IMR-90 (cell line): Measurements from ENCODE around the gene C1QL2. TPM values are rescaled to one million over a fixed set of nuclear protein-coding genes. Genes with fewer than 3 reads are reported as not detected.

Experiments
- ATAC-seq: fragments of 200-7000 bp; cut with Tn5 transposase; 2 replicates; pipeline ENCODE4 v1.9.1; 2020; ENCODE audit warnings: low read depth, mild to moderate bottlenecking, moderate library complexity
- BruUV-seq: library from RNA; stranded (reverse); fragments of 400-500 nt; replicated peaks from 2 replicates; lab custom pipeline; 2021; lab: Mats Ljungman, UMichigan
- CTCF ChIA-PET: fragments of 300-600 bp; formaldehyde crosslinking; extraction: SDS; loops from one replicate; lab custom pipeline; 2021; ENCODE audit warnings: antibody characterized with exemption; lab: Yijun Ruan, JAX
- POLR2A ChIA-PET: fragments of 300-600 bp; sonication (Branson Sonifier 250); formaldehyde crosslinking; loops from one replicate; lab custom pipeline; 2022; ENCODE audit warnings: antibody characterized with exemption; ENCODE audit not compliant: unreplicated experiment; lab: Charles Lee
- DNase-seq: peaks from one replicate; pipeline ENCODE4 v3.0.0; 2013
- H2AFZ ChIP-seq: replicated peaks from 2 replicates; pipeline ENCODE3; 2013; ENCODE audit warnings: low read length, mild to moderate bottlenecking; ENCODE audit not compliant: poor library complexity
- H2AK5ac ChIP-seq: 2 replicates; pipeline ENCODE4 v1.6.1; 2013; ENCODE audit warnings: low read depth, low read length, inconsistent platforms
- H2AK9ac ChIP-seq: replicated peaks from 2 replicates; pipeline ENCODE3; 2013; ENCODE audit warnings: mild to moderate bottlenecking, low read depth, low read length, moderate library complexity; ENCODE audit not compliant: poor library complexity
- H2BK120ac ChIP-seq: 2 replicates; pipeline ENCODE4 v1.6.1; 2013; ENCODE audit warnings: low read depth, low read length, inconsistent platforms
- H2BK15ac ChIP-seq: 3 replicates; pipeline ENCODE4 v1.6.1; 2013; ENCODE audit warnings: low read depth, low read length, inconsistent platforms
- H2BK20ac ChIP-seq: 2 replicates; pipeline ENCODE4 v1.6.1; 2013; ENCODE audit warnings: low read depth, mild to moderate bottlenecking, inconsistent platforms, low read length, moderate library complexity
- H2BK5ac ChIP-seq: 2 replicates; pipeline ENCODE4 v1.6.1; 2013; ENCODE audit warnings: mild to moderate bottlenecking, low read depth, low read length, inconsistent platforms; ENCODE audit not compliant: poor library complexity, severe bottlenecking
- H3K14ac ChIP-seq: replicated peaks from 2 replicates; pipeline ENCODE4 v1.6.1; 2013; ENCODE audit warnings: low read depth, low read length, inconsistent platforms
- H3K18ac ChIP-seq: 2 replicates; pipeline ENCODE4 v1.6.1; 2013; ENCODE audit warnings: low read depth, low read length, control low read depth
- H3K23ac ChIP-seq: 2 replicates; pipeline ENCODE4 v1.6.1; 2013; ENCODE audit warnings: low read depth, low read length, inconsistent platforms
- H3K27ac ChIP-seq: 2 replicates; pipeline ENCODE4 v1.5.1; 2013; ENCODE audit warnings: mild to moderate bottlenecking, control low read depth, low read length; ENCODE audit not compliant: insufficient read depth
- H3K27me3 ChIP-seq: 2 replicates; pipeline ENCODE4 v1.6.1; 2013; ENCODE audit warnings: low read length; ENCODE audit not compliant: control insufficient read depth, insufficient read depth
- H3K36me3 ChIP-seq: 2 replicates; pipeline ENCODE4 v1.6.1; 2013; ENCODE audit warnings: low read length, mixed read lengths; ENCODE audit not compliant: control insufficient read depth, insufficient read depth
- H3K4ac ChIP-seq: 2 replicates; pipeline ENCODE4 v1.6.1; 2013; ENCODE audit warnings: low read depth, low read length, inconsistent platforms
- H3K4me1 ChIP-seq: 2 replicates; pipeline ENCODE4 v1.6.1; 2013; ENCODE audit warnings: low read length, mixed read lengths; ENCODE audit not compliant: control insufficient read depth, insufficient read depth
- H3K4me2 ChIP-seq: 2 replicates; pipeline ENCODE4 v1.6.1; 2013; ENCODE audit warnings: low read depth, mild to moderate bottlenecking, control low read depth, low read length, moderate library complexity
- H3K4me3 ChIP-seq: 2 replicates; pipeline ENCODE4 v1.5.1; 2013; ENCODE audit warnings: low read depth, mild to moderate bottlenecking, control low read depth, low read length, moderate library complexity; ENCODE audit not compliant: insufficient read depth
- H3K56ac ChIP-seq: 2 replicates; pipeline ENCODE4 v1.6.1; 2013; ENCODE audit warnings: low read length, inconsistent platforms; ENCODE audit not compliant: insufficient read depth; ENCODE audit errors: extremely low read depth
- H3K79me1 ChIP-seq, 2 experiments: 2 replicates each; pipeline ENCODE4 v1.6.1; 2013; ENCODE audit warnings: low read length in 2 of 2, inconsistent platforms in 1 of 2, low read depth in 1 of 2
- H3K9ac ChIP-seq: 2 replicates; pipeline ENCODE4 v1.6.1; 2013; ENCODE audit warnings: low read depth, low read length, control low read depth
- H3K9me1 ChIP-seq: 2 replicates; pipeline ENCODE4 v1.6.1; 2013; ENCODE audit warnings: low read length, inconsistent platforms; ENCODE audit not compliant: insufficient read depth
- H3K9me3 ChIP-seq: 2 replicates; pipeline ENCODE4 v1.6.1; 2013; ENCODE audit warnings: low read length; ENCODE audit not compliant: control insufficient read depth, insufficient read depth
- H4K20me1 ChIP-seq: 2 replicates; pipeline ENCODE4 v1.6.1; 2013; ENCODE audit warnings: low read length, inconsistent platforms; ENCODE audit not compliant: insufficient read depth
- H4K5ac ChIP-seq: 2 replicates; pipeline ENCODE4 v1.6.1; 2013; ENCODE audit warnings: mild to moderate bottlenecking, low read depth, low read length, control low read depth
- H4K8ac ChIP-seq, 2 experiments: 2 replicates each; pipeline ENCODE4 v1.6.1; 2013; ENCODE audit warnings: low read depth in 2 of 2, low read length in 2 of 2, control low read depth in 1 of 2, inconsistent platforms in 1 of 2
- H4K91ac ChIP-seq: 2 replicates; pipeline ENCODE4 v1.6.1; 2013; ENCODE audit warnings: low read depth, low read length, inconsistent platforms; ENCODE audit not compliant: insufficient read depth
- BHLHE40 ChIP-seq: fragments of 150-350 bp; IDR thresholded peaks from 2 replicates; pipeline ENCODE4 v1.6.1; 2016; ENCODE audit warnings: mild to moderate bottlenecking, low read depth, low read length
- CEBPB ChIP-seq: IDR thresholded peaks from 2 replicates; pipeline ENCODE4 v1.6.1; 2012; ENCODE audit warnings: low read depth, low read length, improper control_type of control experiment
- CHD1 ChIP-seq: IDR thresholded peaks from 2 replicates; pipeline ENCODE4 v1.6.1; 2012; ENCODE audit warnings: low read depth, low read length, improper control_type of control experiment
- CTCF ChIP-seq: conservative IDR thresholded peaks from 2 replicates; pipeline ENCODE4 v1.5.1; 2012; ENCODE audit warnings: mild to moderate bottlenecking, low read depth, low read length, improper control_type of control experiment
- ELK1 ChIP-seq: fragments of 150-350 bp; IDR thresholded peaks from 2 replicates; pipeline ENCODE4 v1.6.1; 2016; ENCODE audit warnings: low read depth, mild to moderate bottlenecking, low read length, moderate library complexity, borderline replicate concordance
- FOS ChIP-seq: fragments of 150-350 bp; IDR thresholded peaks from 2 replicates; pipeline ENCODE4 v1.6.1; 2016; ENCODE audit warnings: low read depth, low read length
- MAFK ChIP-seq: IDR thresholded peaks from 2 replicates; pipeline ENCODE4 v1.6.1; 2012; ENCODE audit warnings: low read depth, low read length, improper control_type of control experiment
- MAZ ChIP-seq: IDR thresholded peaks from 2 replicates; pipeline ENCODE4 v1.6.1; 2012; ENCODE audit warnings: low read depth, mild to moderate bottlenecking, low read length, improper control_type of control experiment, moderate library complexity, borderline replicate concordance
- MXI1 ChIP-seq: IDR thresholded peaks from 2 replicates; pipeline ENCODE4 v1.6.1; 2012; ENCODE audit warnings: low read depth, mild to moderate bottlenecking, low read length, moderate library complexity, borderline replicate concordance
- NFE2L2 ChIP-seq: fragments of 150-350 bp; IDR thresholded peaks from 2 replicates; pipeline ENCODE4 v1.6.1; 2016; ENCODE audit warnings: low read depth, mild to moderate bottlenecking, low read length
- POLR2A ChIP-seq: IDR thresholded peaks from 2 replicates; pipeline ENCODE4 v1.6.1; 2012; ENCODE audit warnings: mild to moderate bottlenecking, low read depth, low read length
- RAD21 ChIP-seq: IDR thresholded peaks from 2 replicates; pipeline ENCODE4 v1.6.1; 2012; ENCODE audit warnings: low read length, improper control_type of control experiment
- RCOR1 ChIP-seq: IDR thresholded peaks from 2 replicates; pipeline ENCODE4 v1.6.1; 2012; ENCODE audit warnings: mild to moderate bottlenecking, low read length, improper control_type of control experiment; ENCODE audit not compliant: insufficient replicate concordance
- RFX5 ChIP-seq: IDR thresholded peaks from 2 replicates; pipeline ENCODE4 v1.8.0; 2012; ENCODE audit warnings: low read depth, mild to moderate bottlenecking, low read length, moderate library complexity
- USF2 ChIP-seq: fragments of 150-350 bp; IDR thresholded peaks from 2 replicates; pipeline ENCODE4 v1.6.1; 2017; ENCODE audit warnings: mild to moderate bottlenecking, antibody characterized with exemption, low read length, low read depth
- WGBS, 2 experiments: methylation state at CpG; one replicate each; pipeline versions ENCODE4 v1.1.5 to v1.1.7; 2013; ENCODE audit warnings: missing lambda C conversion rate in 2 of 2; ENCODE audit not compliant: insufficient read length in 1 of 2; ENCODE audit errors: extremely low coverage in 2 of 2; 5-methylcytosine and 5-hydroxymethylcytosine counted together
- dilution Hi-C: fragments of 300-500 bp; cut with HindIII; formaldehyde crosslinking; loops from one replicate; pipeline ENCODE4 v1.14.3; 2018; ENCODE audit warnings: low sequenced_read_pairs; ENCODE audit not compliant: unreplicated experiment
- in situ Hi-C: fragments of 300-500 bp; cut with MboI; formaldehyde crosslinking; loops from 3 replicates; pipeline ENCODE4 v1.14.3; 2019; ENCODE audit warnings: low sequenced_read_pairs, inconsistent platforms, mixed read lengths
- intact Hi-C: fragments of 100-400 bp; cut with micrococcal nuclease; formaldehyde crosslinking; loops from 2 replicates; pipeline ENCODE4 v1.10.0; 2022
- polyA plus RNA-seq, 3 experiments: library from polyadenylated mRNA; depleted of rRNA; stranded (reverse); fragments of >200 nt; gene quantifications; 2 replicates each; pipeline ENCODE4 v1.2.3, GENCODE V29; 2012; ENCODE audit warnings: low replicate concordance in 1 of 3
- total RNA-seq: library from RNA; depleted of rRNA; stranded (reverse); fragments of >200 nt; gene quantifications from 2 replicates; pipeline ENCODE4 v1.2.3, GENCODE V29; 2012

The C1QL2 gene
- total and polyA plus RNA-seq, 2 of the 4 experiments (the other 2 are of a cell fraction) = not detected

GRCh38 chr2:119147776-119148715, 10.5 kb downstream of the C1QL2 start:
- BruUV-seq = no TSS peak
- no peak overlapping the region for H3K4me2 ChIP-seq
- no peak for TF ChIP-seq USF2
- TF ChIP-seq MXI1 = no peak
- TF ChIP-seq ELK1 = no peak
- no peak for TF ChIP-seq POLR2A
- TF ChIP-seq CHD1 = no peak
- TF ChIP-seq MAZ = no peak
- no peak for TF ChIP-seq RFX5
- TF ChIP-seq FOS = no peak
- no peak for TF ChIP-seq RAD21
- no peak for TF ChIP-seq RCOR1
- TF ChIP-seq MAFK = no peak
- TF ChIP-seq CTCF = no peak
- no peak for TF ChIP-seq BHLHE40
- no peak for TF ChIP-seq CEBPB
- TF ChIP-seq NFE2L2 = no peak

More at GRCh38 chr2:119147776-119148715, 10.5 kb downstream of the C1QL2 start:
- Histone ChIP-seq H3K9me1 (no peaks in the 10 kb centered on the region), H2AK5ac (no peak overlapping the region), H3K9ac (no peak overlapping the region), H2BK15ac (no peak overlapping the region), H3K18ac (no peak overlapping the region), H3K4me3 (no peak overlapping the region), H4K8ac (no peak overlapping the region), H3K36me3 (no peaks in the 10 kb centered on the region), H3K23ac (no peak overlapping the region), H3K56ac (no peak overlapping the region), H3K4me1 (no peaks in the 10 kb centered on the region), H3K27ac (no peak overlapping the region), H2BK120ac (no peak overlapping the region), H2AK9ac (no peak overlapping the region), H3K14ac (no peak overlapping the region), H2BK20ac (no peak overlapping the region), H4K91ac (no peak overlapping the region), H2AFZ (no peak overlapping the region), H3K4ac (no peak overlapping the region), H4K20me1 (no peaks in the 10 kb centered on the region), H4K5ac (no peak overlapping the region), H3K27me3 (peaks cover 9% of the 10 kb centered on the region), H3K79me1 (no peaks in the 10 kb centered on the region), H3K9me3 (no peaks in the 10 kb centered on the region), H2BK5ac (no peak overlapping the region)
- dilution Hi-C loops = no loop called here
- ChIA-PET POLR2A (no interaction called here), CTCF (no interaction called here)
- no peak for DNase-seq
- in situ Hi-C loops = no loop called here
- 20% methylated on average over 1 of the region's 11 CpGs; no CpG with 5 or more reads in 1 of the 2 experiments for WGBS, 2 experiments
- intact Hi-C loops = no loop called here
- no peak for ATAC-seq
